H9 (cell line): ENCODE results near the gene RAP1GAP2. TPM values are rescaled to one million over a fixed set of nuclear protein-coding genes. Genes with fewer than 3 reads are reported as not detected.

Source experiments
- DNase-seq: peaks from one replicate; pipeline ENCODE4 v3.0.0-alpha.2; 2017
- H2AFZ ChIP-seq: one replicate; pipeline ENCODE4 v1.6.1; 2013; ENCODE audit warnings: mild to moderate bottlenecking, low read length, control low read depth, moderate library complexity
- H2AK5ac ChIP-seq: 2 replicates; pipeline ENCODE4 v1.6.1; 2013; ENCODE audit warnings: low read length, control low read depth, mixed read lengths; ENCODE audit not compliant: insufficient read length
- H2BK120ac ChIP-seq: one replicate; pipeline ENCODE4 v1.6.1; 2013; ENCODE audit warnings: low read depth, mild to moderate bottlenecking, low read length, control low read depth, inconsistent platforms; ENCODE audit not compliant: poor library complexity, severe bottlenecking
- H2BK12ac ChIP-seq: 2 replicates; pipeline ENCODE4 v1.6.1; 2013; ENCODE audit warnings: low read length, control low read depth, mixed read lengths, low read depth; ENCODE audit not compliant: insufficient read length
- H2BK15ac ChIP-seq: 2 replicates; pipeline ENCODE4 v1.6.1; 2013; ENCODE audit warnings: low read depth, low read length, control low read depth
- H2BK20ac ChIP-seq: one replicate; pipeline ENCODE4 v1.6.1; 2013; ENCODE audit warnings: low read depth, mild to moderate bottlenecking, low read length, control low read depth, inconsistent platforms; ENCODE audit not compliant: poor library complexity, severe bottlenecking
- H2BK5ac ChIP-seq: 2 replicates; pipeline ENCODE4 v1.6.1; 2013; ENCODE audit warnings: low read length, control low read depth, mixed read lengths; ENCODE audit not compliant: insufficient read length
- H3K14ac ChIP-seq: 2 replicates; pipeline ENCODE4 v1.6.1; 2013; ENCODE audit warnings: low read length, control low read depth; ENCODE audit not compliant: insufficient read depth
- H3K18ac ChIP-seq: 2 replicates; pipeline ENCODE4 v1.6.1; 2013; ENCODE audit warnings: low read depth, mild to moderate bottlenecking, mixed read lengths, low read length, control low read depth; ENCODE audit not compliant: insufficient read length
- H3K23ac ChIP-seq: 2 replicates; pipeline ENCODE4 v1.6.1; 2013; ENCODE audit warnings: low read length, control low read depth, mixed read lengths, low read depth; ENCODE audit not compliant: insufficient read length
- H3K23me2 ChIP-seq: 2 replicates; pipeline ENCODE4 v1.6.1; 2013; ENCODE audit warnings: low read depth, mild to moderate bottlenecking, mixed read lengths, low read length, control low read depth; ENCODE audit not compliant: insufficient read length, poor library complexity, severe bottlenecking
- H3K27ac ChIP-seq: 2 replicates; pipeline ENCODE4 v1.5.1; 2013; ENCODE audit warnings: low read length, control low read depth, mixed read lengths, low read depth; ENCODE audit not compliant: insufficient read length
- H3K27me3 ChIP-seq: 2 replicates; pipeline ENCODE4 v1.6.1; 2013; ENCODE audit warnings: low read length, control low read depth, inconsistent platforms; ENCODE audit not compliant: insufficient read depth
- H3K4ac ChIP-seq: 2 replicates; pipeline ENCODE4 v1.6.1; 2013; ENCODE audit warnings: low read depth, mild to moderate bottlenecking, control low read depth, inconsistent platforms, low read length, moderate library complexity
- H3K4me1 ChIP-seq: 2 replicates; pipeline ENCODE4 v1.6.1; 2013; ENCODE audit warnings: low read length, control low read depth, inconsistent platforms; ENCODE audit not compliant: insufficient read depth
- H3K4me2 ChIP-seq: 2 replicates; pipeline ENCODE4 v1.6.1; 2013; ENCODE audit warnings: low read length, control low read depth, mixed read lengths; ENCODE audit not compliant: insufficient read length, insufficient read depth
- H3K56ac ChIP-seq: 2 replicates; pipeline ENCODE4 v1.6.1; 2013; ENCODE audit warnings: low read depth, mild to moderate bottlenecking, mixed read lengths, low read length, control low read depth; ENCODE audit not compliant: insufficient read length
- H3K79me1 ChIP-seq: 2 replicates; pipeline ENCODE4 v1.6.1; 2013; ENCODE audit warnings: low read depth, mild to moderate bottlenecking, moderate library complexity, low read length, control low read depth, inconsistent platforms; ENCODE audit not compliant: insufficient read depth, poor library complexity, severe bottlenecking
- H3K79me2 ChIP-seq: 2 replicates; pipeline ENCODE4 v1.6.1; 2013; ENCODE audit warnings: low read length, control low read depth, inconsistent platforms; ENCODE audit not compliant: insufficient read depth
- H3K9ac ChIP-seq: 2 replicates; pipeline ENCODE4 v1.6.1; 2013; ENCODE audit warnings: low read length, control low read depth, mixed read lengths; ENCODE audit not compliant: insufficient read length; ENCODE audit errors: extremely low read depth
- H3K9me3 ChIP-seq: one replicate; pipeline ENCODE4 v1.6.1; 2013; ENCODE audit warnings: low read depth, low read length, inconsistent platforms; ENCODE audit not compliant: control insufficient read depth
- H3T11ph ChIP-seq: one replicate; pipeline ENCODE4 v1.6.1; 2013; ENCODE audit warnings: mild to moderate bottlenecking, low read length, control low read depth, inconsistent platforms
- H4K20me1 ChIP-seq: one replicate; pipeline ENCODE4 v1.6.1; 2013; ENCODE audit not compliant: control insufficient read depth, insufficient read length, insufficient read depth
- H4K5ac ChIP-seq: 2 replicates; pipeline ENCODE4 v1.6.1; 2013; ENCODE audit warnings: low read depth, mild to moderate bottlenecking, mixed read lengths, low read length, control low read depth; ENCODE audit not compliant: insufficient read length
- H4K8ac ChIP-seq: replicated peaks from 2 replicates; pipeline ENCODE4 v1.6.1; 2013; ENCODE audit warnings: low read length, control low read depth, mixed read lengths, low read depth; ENCODE audit not compliant: insufficient read length
- H4K91ac ChIP-seq: 2 replicates; pipeline ENCODE4 v1.6.1; 2013; ENCODE audit warnings: low read depth, mild to moderate bottlenecking, moderate library complexity, mixed read lengths, low read length, control low read depth; ENCODE audit not compliant: insufficient read length
- H3K27ac Mint-ChIP-seq, 3 experiments: 2 replicates in 2 of 3; 3 replicates in 1 of 3; pipeline ENCODE4 v1.8.0; 2020 to 2021; ENCODE audit warnings: mixed read lengths in 3 of 3, mild to moderate bottlenecking in 1 of 3, moderate library complexity in 1 of 3
- H3K27me3 Mint-ChIP-seq: 2 replicates; pipeline ENCODE4 v1.8.0; 2021; ENCODE audit warnings: low read depth, mild to moderate bottlenecking, moderate library complexity, mixed read lengths
- H3K36me3 Mint-ChIP-seq, 3 experiments: 2 replicates in 2 of 3; 3 replicates in 1 of 3; pipeline ENCODE4 v1.8.0; 2020 to 2021; ENCODE audit warnings: low read depth in 3 of 3, mixed read lengths in 3 of 3; ENCODE audit not compliant: insufficient read depth in 1 of 3
- H3K4me1 Mint-ChIP-seq, 2 experiments: 2 replicates each; pipeline ENCODE4 v1.8.0; 2020; ENCODE audit warnings: mixed read lengths in 2 of 2
- H3K4me3 Mint-ChIP-seq, 2 experiments: 2 replicates in 1 of 2; 3 replicates in 1 of 2; pipeline ENCODE4 v1.8.0; 2020 to 2021; ENCODE audit warnings: mild to moderate bottlenecking in 2 of 2, mixed read lengths in 2 of 2, moderate library complexity in 1 of 2
- H3K9me3 Mint-ChIP-seq, 2 experiments: 2 replicates in 1 of 2; 3 replicates in 1 of 2; pipeline ENCODE4 v1.8.0; 2020; ENCODE audit warnings: mild to moderate bottlenecking in 2 of 2, mixed read lengths in 2 of 2, moderate library complexity in 1 of 2
- WGBS: extraction: QIAGEN DNeasy Blood & Tissue Kit; methylation state at CpG from one replicate; pipeline ENCODE4 v1.1.7; 2013; ENCODE audit warnings: missing lambda C conversion rate, low lambda C conversion rate, mixed read lengths; ENCODE audit not compliant: insufficient read length; ENCODE audit errors: extremely low coverage; 5-methylcytosine and 5-hydroxymethylcytosine counted together
- total RNA-seq: library from RNA; stranded (reverse); gene quantifications from 2 replicates; pipeline ENCODE4 v1.2.1, GENCODE V29; 2021
- TF ChIP-seq, protein P1 (sequence below): fragments of 200-600 bp; sonication (generic); conservative IDR thresholded peaks from 3 replicates; pipeline ENCODE4 v1.8.0; 2021; ENCODE audit warnings: antibody characterized with exemption, mild to moderate bottlenecking

The RAP1GAP2 gene
- total RNA-seq, 1 experiment from 2014 or later: 33.8 TPM

DNA sequence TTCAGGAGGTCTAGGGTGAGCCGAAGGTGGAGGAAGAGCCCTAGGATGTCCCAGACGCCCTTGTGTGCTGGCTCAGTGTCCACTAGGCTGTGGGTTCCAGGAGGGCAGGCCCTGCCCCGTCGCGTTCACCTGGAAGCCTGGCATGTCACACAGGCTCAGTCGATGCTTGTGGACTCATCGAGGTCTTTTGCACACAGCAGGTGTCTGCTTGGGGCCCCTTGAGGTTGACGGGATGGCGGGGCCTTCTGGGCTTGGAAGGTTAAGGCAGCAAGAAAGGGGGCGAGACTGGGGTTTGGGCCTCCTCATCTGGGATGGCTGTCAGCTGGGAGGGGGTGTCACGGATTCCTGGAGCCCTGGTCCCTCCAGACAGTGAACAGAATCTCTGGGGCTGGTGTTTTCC is 1.9 kb downstream of the RAP1GAP2 start:
- H3K79me2 ChIP-seq: no peaks in the 10 kb centered on the region
- H2BK15ac ChIP-seq: no peak overlapping the region
- H3K9ac ChIP-seq: no peak overlapping the region
- H2BK12ac ChIP-seq: no peak overlapping the region
- WGBS: no CpG with 5 or more reads among the region's 11 CpGs
- peaks cover 5% of the 10 kb centered on the region for H4K20me1 ChIP-seq
- H3K9me3 Mint-ChIP-seq: no peaks in the 10 kb centered on the region
- H3K27ac ChIP-seq: no peak overlapping the region
- no peak overlapping the region for H2BK5ac ChIP-seq
- H3K18ac ChIP-seq: no peak overlapping the region
- no peak overlapping the region for H4K5ac ChIP-seq
- H3K27ac Mint-ChIP-seq: no peak overlapping the region
- H2AFZ ChIP-seq: no peak overlapping the region
- H3K36me3 Mint-ChIP-seq: no peaks in the 10 kb centered on the region; a peak in 1 of 7 replicates
- H3K4me1 ChIP-seq: no peaks in the 10 kb centered on the region
- H3K4me1 Mint-ChIP-seq: peaks cover 19 to 27% of the 10 kb centered on the region in 2 experiments
- H3K4me2 ChIP-seq: no peak overlapping the region
- TF ChIP-seq, protein P1, sequence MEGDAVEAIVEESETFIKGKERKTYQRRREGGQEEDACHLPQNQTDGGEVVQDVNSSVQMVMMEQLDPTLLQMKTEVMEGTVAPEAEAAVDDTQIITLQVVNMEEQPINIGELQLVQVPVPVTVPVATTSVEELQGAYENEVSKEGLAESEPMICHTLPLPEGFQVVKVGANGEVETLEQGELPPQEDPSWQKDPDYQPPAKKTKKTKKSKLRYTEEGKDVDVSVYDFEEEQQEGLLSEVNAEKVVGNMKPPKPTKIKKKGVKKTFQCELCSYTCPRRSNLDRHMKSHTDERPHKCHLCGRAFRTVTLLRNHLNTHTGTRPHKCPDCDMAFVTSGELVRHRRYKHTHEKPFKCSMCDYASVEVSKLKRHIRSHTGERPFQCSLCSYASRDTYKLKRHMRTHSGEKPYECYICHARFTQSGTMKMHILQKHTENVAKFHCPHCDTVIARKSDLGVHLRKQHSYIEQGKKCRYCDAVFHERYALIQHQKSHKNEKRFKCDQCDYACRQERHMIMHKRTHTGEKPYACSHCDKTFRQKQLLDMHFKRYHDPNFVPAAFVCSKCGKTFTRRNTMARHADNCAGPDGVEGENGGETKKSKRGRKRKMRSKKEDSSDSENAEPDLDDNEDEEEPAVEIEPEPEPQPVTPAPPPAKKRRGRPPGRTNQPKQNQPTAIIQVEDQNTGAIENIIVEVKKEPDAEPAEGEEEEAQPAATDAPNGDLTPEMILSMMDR: no peak
- no peak overlapping the region for H2BK20ac ChIP-seq
- H3K14ac ChIP-seq: no peak overlapping the region
- no peak for DNase-seq
- no peak overlapping the region for H3K56ac ChIP-seq
- H3K9me3 ChIP-seq: no peaks in the 10 kb centered on the region
- H2AK5ac ChIP-seq: no peak overlapping the region
- no peak overlapping the region for H3K23ac ChIP-seq
- no peak overlapping the region for H3K4ac ChIP-seq
- no peak overlapping the region for H4K91ac ChIP-seq
- H2BK120ac ChIP-seq: no peak overlapping the region
- H3K23me2 ChIP-seq: no peaks in the 10 kb centered on the region
- H3T11ph ChIP-seq: no peak overlapping the region
- H3K27me3 Mint-ChIP-seq: no peaks in the 10 kb centered on the region
- no peaks in the 10 kb centered on the region for H3K27me3 ChIP-seq
- H3K4me3 Mint-ChIP-seq: no peak overlapping the region
- H3K79me1 ChIP-seq: no peaks in the 10 kb centered on the region
- H4K8ac ChIP-seq: no peak overlapping the region
